Ishikawa (cell line): ENCODE measurements around the gene PIK3C2G.

ENCODE experiments used
- CEBPB ChIP-seq: IDR thresholded peaks from 2 replicates; pipeline ENCODE4 v1.6.1; 2012
- CREB1 ChIP-seq: IDR thresholded peaks from 2 replicates; pipeline ENCODE4 v1.6.1; 2012; ENCODE audit warnings: low read depth
- EGR1 ChIP-seq: IDR thresholded peaks from 2 replicates; pipeline ENCODE4 v1.6.1; 2012
- EP300 ChIP-seq: IDR thresholded peaks from 2 replicates; pipeline ENCODE4 v1.6.1; 2012; ENCODE audit warnings: borderline replicate concordance
- FOXM1 ChIP-seq: IDR thresholded peaks from 2 replicates; pipeline ENCODE4 v1.6.1; 2012; ENCODE audit warnings: low read depth, borderline replicate concordance
- NFIC ChIP-seq: IDR thresholded peaks from 2 replicates; pipeline ENCODE4 v1.6.1; 2012
- RAD21 ChIP-seq: IDR thresholded peaks from 2 replicates; pipeline ENCODE4 v1.6.1; 2012; ENCODE audit warnings: low read depth
- TAF1 ChIP-seq: IDR thresholded peaks from 2 replicates; pipeline ENCODE4 v1.6.1; 2012; ENCODE audit warnings: low read depth, mild to moderate bottlenecking
- TCF12 ChIP-seq: IDR thresholded peaks from 2 replicates; pipeline ENCODE4 v1.6.1; 2012; ENCODE audit warnings: low read depth
- TEAD4 ChIP-seq: IDR thresholded peaks from 2 replicates; pipeline ENCODE4 v1.6.1; 2012
- YY1 ChIP-seq: IDR thresholded peaks from 2 replicates; pipeline ENCODE4 v1.6.1; 2012; ENCODE audit warnings: low read depth
- ZBTB7A ChIP-seq: IDR thresholded peaks from 2 replicates; pipeline ENCODE4 v1.6.1; 2012; ENCODE audit warnings: low read depth
- TF ChIP-seq, protein P1 (sequence below): IDR thresholded peaks from 2 replicates; pipeline ENCODE4 v1.6.1; 2012
- TF ChIP-seq, protein P2 (sequence below): IDR thresholded peaks from 2 replicates; pipeline ENCODE4 v1.6.1; 2012; ENCODE audit warnings: low read depth, mild to moderate bottlenecking
- TF ChIP-seq, protein P3 (sequence below): IDR thresholded peaks from 2 replicates; pipeline ENCODE4 v1.6.1; 2012

The PIK3C2G gene

DNA sequence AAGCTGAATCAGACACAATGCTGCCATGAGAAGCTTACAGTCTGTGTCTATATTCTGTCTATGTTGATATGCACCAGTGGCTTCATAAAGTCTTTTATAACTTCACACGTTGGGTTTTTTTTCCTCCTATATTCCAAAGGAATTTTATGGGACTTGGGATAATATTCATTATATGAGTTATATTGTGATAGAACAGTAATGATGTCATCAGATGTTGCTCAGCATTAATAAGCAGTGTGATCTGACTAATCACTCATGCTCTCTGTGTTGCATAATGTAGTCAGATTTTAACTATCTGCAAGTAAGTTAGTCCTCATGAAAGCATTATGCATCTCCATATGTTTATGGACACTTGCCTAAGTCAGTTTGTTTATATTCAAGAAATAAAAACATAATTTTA, 316.9 kb downstream of the PIK3C2G start:
- TF ChIP-seq, protein P1, sequence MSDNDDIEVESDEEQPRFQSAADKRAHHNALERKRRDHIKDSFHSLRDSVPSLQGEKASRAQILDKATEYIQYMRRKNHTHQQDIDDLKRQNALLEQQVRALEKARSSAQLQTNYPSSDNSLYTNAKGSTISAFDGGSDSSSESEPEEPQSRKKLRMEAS = no peak
- TF ChIP-seq CREB1 (no peak), EGR1 (no peak), TCF12 (no peak), TEAD4 (no peak), EP300 (no peak), FOXM1 (no peak), YY1 (no peak), ZBTB7A (no peak), NFIC (no peak), RAD21 (no peak), CEBPB (no peak), TAF1 (no peak)
- TF ChIP-seq, protein P2, sequence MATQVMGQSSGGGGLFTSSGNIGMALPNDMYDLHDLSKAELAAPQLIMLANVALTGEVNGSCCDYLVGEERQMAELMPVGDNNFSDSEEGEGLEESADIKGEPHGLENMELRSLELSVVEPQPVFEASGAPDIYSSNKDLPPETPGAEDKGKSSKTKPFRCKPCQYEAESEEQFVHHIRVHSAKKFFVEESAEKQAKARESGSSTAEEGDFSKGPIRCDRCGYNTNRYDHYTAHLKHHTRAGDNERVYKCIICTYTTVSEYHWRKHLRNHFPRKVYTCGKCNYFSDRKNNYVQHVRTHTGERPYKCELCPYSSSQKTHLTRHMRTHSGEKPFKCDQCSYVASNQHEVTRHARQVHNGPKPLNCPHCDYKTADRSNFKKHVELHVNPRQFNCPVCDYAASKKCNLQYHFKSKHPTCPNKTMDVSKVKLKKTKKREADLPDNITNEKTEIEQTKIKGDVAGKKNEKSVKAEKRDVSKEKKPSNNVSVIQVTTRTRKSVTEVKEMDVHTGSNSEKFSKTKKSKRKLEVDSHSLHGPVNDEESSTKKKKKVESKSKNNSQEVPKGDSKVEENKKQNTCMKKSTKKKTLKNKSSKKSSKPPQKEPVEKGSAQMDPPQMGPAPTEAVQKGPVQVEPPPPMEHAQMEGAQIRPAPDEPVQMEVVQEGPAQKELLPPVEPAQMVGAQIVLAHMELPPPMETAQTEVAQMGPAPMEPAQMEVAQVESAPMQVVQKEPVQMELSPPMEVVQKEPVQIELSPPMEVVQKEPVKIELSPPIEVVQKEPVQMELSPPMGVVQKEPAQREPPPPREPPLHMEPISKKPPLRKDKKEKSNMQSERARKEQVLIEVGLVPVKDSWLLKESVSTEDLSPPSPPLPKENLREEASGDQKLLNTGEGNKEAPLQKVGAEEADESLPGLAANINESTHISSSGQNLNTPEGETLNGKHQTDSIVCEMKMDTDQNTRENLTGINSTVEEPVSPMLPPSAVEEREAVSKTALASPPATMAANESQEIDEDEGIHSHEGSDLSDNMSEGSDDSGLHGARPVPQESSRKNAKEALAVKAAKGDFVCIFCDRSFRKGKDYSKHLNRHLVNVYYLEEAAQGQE = no peak
- TF ChIP-seq, protein P3, sequence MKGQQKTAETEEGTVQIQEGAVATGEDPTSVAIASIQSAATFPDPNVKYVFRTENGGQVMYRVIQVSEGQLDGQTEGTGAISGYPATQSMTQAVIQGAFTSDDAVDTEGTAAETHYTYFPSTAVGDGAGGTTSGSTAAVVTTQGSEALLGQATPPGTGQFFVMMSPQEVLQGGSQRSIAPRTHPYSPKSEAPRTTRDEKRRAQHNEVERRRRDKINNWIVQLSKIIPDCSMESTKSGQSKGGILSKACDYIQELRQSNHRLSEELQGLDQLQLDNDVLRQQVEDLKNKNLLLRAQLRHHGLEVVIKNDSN = no peak

DNA sequence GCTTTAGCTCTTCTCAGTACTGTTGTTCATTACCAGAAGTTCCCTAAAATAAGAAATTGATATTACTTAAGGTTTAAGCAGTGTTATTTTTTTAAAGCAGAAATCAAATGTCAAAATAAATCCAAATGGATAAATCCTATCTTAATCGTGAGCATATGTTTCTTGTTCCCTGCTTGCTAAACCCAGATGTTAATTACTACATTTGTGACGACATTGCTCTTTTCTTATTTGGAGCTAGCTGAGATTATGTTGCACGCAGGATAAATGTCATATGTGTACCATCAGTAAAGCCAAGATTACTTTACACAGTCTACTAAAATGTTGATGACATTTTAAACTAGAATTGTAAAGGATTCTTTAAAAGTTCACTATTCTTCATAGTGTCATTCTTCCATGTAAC, 319.0 kb downstream of the PIK3C2G start:
- TF ChIP-seq EP300 = no peak
- no peak for TF ChIP-seq CREB1
- no peak for TF ChIP-seq RAD21
- TF ChIP-seq ZBTB7A = no peak
- TF ChIP-seq TAF1 = no peak
- TF ChIP-seq FOXM1 = no peak
- TF ChIP-seq, protein P3 = no peak
- TF ChIP-seq, protein P2 = no peak
- TF ChIP-seq EGR1 = no peak
- TF ChIP-seq CEBPB = no peak
- TF ChIP-seq TCF12 = no peak
- TF ChIP-seq, protein P1 = no peak
- no peak for TF ChIP-seq YY1
- TF ChIP-seq TEAD4 = no peak
- TF ChIP-seq NFIC = no peak

DNA sequence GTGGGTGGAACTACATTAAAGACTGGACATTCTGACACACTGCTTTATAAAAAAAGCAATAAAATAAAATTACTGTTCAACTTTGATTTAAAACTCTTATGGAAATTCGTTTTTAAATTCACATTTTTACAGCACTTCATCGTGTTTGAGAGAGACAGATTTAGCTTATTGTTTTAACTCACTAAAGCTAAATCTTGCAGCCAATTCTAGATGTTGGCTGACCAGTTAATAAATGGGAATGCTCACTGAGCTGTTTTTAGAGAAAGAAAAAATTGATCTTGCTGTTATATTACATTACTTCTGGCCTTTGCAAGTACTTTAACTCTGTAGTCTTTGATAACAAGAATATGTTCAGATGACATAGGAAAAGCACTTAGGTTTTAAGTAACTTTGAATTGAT, 319.4 kb downstream of the PIK3C2G start:
- TF ChIP-seq YY1 (no peak), FOXM1 (no peak), ZBTB7A (no peak), TAF1 (no peak), EP300 (no peak), CEBPB (no peak), TEAD4 (no peak), EGR1 (no peak), NFIC (no peak), RAD21 (no peak), CREB1 (no peak)
- TF ChIP-seq, protein P2 = no peak
- TF ChIP-seq, protein P1 = no peak
- TF ChIP-seq, protein P3 = no peak
